HEK293 (cell line): ENCODE results near the gene HS3ST1.

Source experiments
- MYNN ChIP-seq: fragments of 450-650 bp; formaldehyde crosslinking; IDR thresholded peaks from 2 replicates; pipeline ENCODE4 v1.5.1; 2016; ENCODE audit warnings: missing biosample characterization, missing genetic modification characterization, borderline replicate concordance
- SETDB1 ChIP-seq: IDR thresholded peaks from one replicate; pipeline ENCODE4 v1.6.1; 2017; ENCODE audit warnings: mild to moderate bottlenecking, low read length, moderate library complexity, mixed read lengths; ENCODE audit not compliant: insufficient read length
- TCF7L2 ChIP-seq: IDR thresholded peaks from 2 replicates; pipeline ENCODE4 v1.6.1; 2011; ENCODE audit warnings: low read depth, mild to moderate bottlenecking, inconsistent platforms, low read length, moderate library complexity, borderline replicate concordance
- ZBTB48 ChIP-seq: fragments of 450-650 bp; formaldehyde crosslinking; IDR thresholded peaks from 2 replicates; pipeline ENCODE4 v1.5.1; 2016; ENCODE audit warnings: missing biosample characterization, missing genetic modification characterization
- ZNF416 ChIP-seq: fragments of 450-650 bp; formaldehyde crosslinking; IDR thresholded peaks from 2 replicates; pipeline ENCODE4 v1.5.1; 2016; ENCODE audit warnings: missing biosample characterization, missing genetic modification characterization
- TF ChIP-seq, protein P1 (sequence below): fragments of 450-650 bp; formaldehyde crosslinking; IDR thresholded peaks from 2 replicates; pipeline ENCODE4 v1.5.1; 2016; ENCODE audit warnings: missing biosample characterization, missing genetic modification characterization
- TF ChIP-seq, protein P2 (sequence below): fragments of 450-650 bp; formaldehyde crosslinking; IDR thresholded peaks from 2 replicates; pipeline ENCODE4 v1.5.1; 2016; ENCODE audit warnings: missing biosample characterization, missing genetic modification characterization
- TF ChIP-seq, protein P3 (sequence below): fragments of 450-650 bp; formaldehyde crosslinking; IDR thresholded peaks from 2 replicates; pipeline ENCODE4 v1.5.1; 2016; ENCODE audit warnings: missing biosample characterization, missing genetic modification characterization
- TF ChIP-seq, protein P4 (sequence below): fragments of 450-650 bp; formaldehyde crosslinking; IDR thresholded peaks from 2 replicates; pipeline ENCODE4 v1.5.1; 2016; ENCODE audit warnings: missing biosample characterization, missing genetic modification characterization, low read depth
- TF ChIP-seq, protein P5 (sequence below): fragments of 450-650 bp; formaldehyde crosslinking; IDR thresholded peaks from 2 replicates; pipeline ENCODE4 v1.5.1; 2016; ENCODE audit warnings: missing biosample characterization, missing genetic modification characterization
- TF ChIP-seq, protein P6 (sequence below): fragments of 450-650 bp; formaldehyde crosslinking; IDR thresholded peaks from 2 replicates; pipeline ENCODE4 v1.5.1; 2016; ENCODE audit warnings: missing biosample characterization, missing genetic modification characterization
- TF ChIP-seq, protein P7 (sequence below): fragments of 450-650 bp; formaldehyde crosslinking; IDR thresholded peaks from 2 replicates; pipeline ENCODE4 v1.5.1; 2016; ENCODE audit warnings: missing biosample characterization, missing genetic modification characterization

DNA sequence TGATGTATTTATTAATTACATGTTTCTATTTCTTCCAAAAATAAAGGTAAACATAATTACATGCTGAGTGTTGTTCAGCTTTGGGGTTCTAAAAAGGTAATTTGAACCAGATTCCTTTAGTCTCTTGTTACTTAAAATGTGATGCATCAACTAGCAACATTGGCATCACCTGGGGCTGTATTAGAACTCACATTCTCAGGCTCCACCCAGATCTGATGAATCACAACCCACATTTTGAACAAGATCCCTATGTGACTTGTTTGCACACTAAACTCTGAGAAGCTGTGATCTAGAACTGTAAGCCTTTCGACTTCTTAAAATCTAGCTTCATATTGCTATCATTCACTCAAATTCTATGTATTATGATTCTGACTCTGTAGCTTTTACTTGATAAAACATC is 23.0 kb upstream of the HS3ST1 start:
- TF ChIP-seq, protein P1, sequence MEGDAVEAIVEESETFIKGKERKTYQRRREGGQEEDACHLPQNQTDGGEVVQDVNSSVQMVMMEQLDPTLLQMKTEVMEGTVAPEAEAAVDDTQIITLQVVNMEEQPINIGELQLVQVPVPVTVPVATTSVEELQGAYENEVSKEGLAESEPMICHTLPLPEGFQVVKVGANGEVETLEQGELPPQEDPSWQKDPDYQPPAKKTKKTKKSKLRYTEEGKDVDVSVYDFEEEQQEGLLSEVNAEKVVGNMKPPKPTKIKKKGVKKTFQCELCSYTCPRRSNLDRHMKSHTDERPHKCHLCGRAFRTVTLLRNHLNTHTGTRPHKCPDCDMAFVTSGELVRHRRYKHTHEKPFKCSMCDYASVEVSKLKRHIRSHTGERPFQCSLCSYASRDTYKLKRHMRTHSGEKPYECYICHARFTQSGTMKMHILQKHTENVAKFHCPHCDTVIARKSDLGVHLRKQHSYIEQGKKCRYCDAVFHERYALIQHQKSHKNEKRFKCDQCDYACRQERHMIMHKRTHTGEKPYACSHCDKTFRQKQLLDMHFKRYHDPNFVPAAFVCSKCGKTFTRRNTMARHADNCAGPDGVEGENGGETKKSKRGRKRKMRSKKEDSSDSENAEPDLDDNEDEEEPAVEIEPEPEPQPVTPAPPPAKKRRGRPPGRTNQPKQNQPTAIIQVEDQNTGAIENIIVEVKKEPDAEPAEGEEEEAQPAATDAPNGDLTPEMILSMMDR (tag by site-specific recombination) = no peak
- TF ChIP-seq ZBTB48 (tag by site-specific recombination) = no peak
- TF ChIP-seq, protein P2, sequence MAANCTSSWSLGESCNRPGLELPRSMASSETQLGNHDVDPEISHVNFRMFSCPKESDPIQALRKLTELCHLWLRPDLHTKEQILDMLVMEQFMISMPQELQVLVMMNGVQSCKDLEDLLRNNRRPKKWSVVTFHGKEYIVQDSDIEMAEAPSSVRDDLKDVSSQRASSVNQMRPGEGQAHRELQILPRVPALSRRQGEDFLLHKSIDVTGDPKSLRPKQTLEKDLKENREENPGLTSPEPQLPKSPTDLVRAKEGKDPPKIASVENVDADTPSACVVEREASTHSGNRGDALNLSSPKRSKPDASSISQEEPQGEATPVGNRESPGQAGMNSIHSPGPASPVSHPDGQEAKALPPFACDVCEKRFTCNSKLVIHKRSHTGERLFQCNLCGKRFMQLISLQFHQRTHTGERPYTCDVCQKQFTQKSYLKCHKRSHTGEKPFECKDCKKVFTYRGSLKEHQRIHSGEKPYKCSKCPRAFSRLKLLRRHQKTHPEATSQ (tag by site-specific recombination) = no peak
- TF ChIP-seq, protein P3, sequence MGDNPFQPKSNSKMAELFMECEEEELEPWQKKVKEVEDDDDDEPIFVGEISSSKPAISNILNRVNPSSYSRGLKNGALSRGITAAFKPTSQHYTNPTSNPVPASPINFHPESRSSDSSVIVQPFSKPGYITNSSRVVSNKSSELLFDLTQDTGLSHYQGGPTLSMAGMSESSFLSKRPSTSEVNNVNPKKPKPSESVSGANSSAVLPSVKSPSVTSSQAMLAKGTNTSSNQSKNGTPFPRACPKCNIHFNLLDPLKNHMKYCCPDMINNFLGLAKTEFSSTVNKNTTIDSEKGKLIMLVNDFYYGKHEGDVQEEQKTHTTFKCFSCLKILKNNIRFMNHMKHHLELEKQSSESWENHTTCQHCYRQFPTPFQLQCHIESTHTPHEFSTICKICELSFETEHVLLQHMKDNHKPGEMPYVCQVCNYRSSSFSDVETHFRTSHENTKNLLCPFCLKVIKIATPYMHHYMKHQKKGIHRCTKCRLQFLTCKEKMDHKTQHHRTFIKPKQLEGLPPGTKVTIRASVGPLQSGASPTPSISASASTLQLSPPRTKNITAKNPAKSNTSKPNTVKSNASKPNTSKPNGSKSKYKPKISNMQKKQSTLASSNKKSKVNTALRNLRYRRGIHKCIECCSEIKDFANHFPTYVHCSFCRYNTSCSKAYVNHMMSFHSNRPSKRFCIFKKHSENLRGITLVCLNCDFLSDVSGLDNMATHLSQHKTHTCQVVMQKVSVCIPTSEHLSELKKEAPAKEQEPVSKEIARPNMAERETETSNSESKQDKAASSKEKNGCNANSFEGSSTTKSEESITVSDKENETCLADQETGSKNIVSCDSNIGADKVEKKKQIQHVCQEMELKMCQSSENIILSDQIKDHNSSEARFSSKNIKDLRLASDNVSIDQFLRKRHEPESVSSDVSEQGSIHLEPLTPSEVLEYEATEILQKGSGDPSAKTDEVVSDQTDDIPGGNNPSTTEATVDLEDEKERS (tag by site-specific recombination) = no peak
- TF ChIP-seq, protein P4, sequence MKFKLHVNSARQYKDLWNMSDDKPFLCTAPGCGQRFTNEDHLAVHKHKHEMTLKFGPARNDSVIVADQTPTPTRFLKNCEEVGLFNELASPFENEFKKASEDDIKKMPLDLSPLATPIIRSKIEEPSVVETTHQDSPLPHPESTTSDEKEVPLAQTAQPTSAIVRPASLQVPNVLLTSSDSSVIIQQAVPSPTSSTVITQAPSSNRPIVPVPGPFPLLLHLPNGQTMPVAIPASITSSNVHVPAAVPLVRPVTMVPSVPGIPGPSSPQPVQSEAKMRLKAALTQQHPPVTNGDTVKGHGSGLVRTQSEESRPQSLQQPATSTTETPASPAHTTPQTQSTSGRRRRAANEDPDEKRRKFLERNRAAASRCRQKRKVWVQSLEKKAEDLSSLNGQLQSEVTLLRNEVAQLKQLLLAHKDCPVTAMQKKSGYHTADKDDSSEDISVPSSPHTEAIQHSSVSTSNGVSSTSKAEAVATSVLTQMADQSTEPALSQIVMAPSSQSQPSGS (tag by site-specific recombination) = no peak
- TF ChIP-seq, protein P5, sequence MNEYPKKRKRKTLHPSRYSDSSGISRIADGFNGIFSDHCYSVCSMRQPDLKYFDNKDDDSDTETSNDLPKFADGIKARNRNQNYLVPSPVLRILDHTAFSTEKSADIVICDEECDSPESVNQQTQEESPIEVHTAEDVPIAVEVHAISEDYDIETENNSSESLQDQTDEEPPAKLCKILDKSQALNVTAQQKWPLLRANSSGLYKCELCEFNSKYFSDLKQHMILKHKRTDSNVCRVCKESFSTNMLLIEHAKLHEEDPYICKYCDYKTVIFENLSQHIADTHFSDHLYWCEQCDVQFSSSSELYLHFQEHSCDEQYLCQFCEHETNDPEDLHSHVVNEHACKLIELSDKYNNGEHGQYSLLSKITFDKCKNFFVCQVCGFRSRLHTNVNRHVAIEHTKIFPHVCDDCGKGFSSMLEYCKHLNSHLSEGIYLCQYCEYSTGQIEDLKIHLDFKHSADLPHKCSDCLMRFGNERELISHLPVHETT = no peak
- no peak for TF ChIP-seq SETDB1
- TF ChIP-seq, protein P6, sequence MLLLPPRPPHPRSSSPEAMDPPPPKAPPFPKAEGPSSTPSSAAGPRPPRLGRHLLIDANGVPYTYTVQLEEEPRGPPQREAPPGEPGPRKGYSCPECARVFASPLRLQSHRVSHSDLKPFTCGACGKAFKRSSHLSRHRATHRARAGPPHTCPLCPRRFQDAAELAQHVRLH = no peak
- TF ChIP-seq, protein P7, sequence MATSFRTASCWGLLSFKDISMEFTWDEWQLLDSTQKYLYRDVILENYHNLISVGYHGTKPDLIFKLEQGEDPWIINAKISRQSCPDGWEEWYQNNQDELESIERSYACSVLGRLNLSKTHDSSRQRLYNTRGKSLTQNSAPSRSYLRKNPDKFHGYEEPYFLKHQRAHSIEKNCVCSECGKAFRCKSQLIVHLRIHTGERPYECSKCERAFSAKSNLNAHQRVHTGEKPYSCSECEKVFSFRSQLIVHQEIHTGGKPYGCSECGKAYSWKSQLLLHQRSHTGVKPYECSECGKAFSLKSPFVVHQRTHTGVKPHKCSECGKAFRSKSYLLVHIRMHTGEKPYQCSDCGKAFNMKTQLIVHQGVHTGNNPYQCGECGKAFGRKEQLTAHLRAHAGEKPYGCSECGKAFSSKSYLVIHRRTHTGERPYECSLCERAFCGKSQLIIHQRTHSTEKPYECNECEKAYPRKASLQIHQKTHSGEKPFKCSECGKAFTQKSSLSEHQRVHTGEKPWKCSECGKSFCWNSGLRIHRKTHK (tag by site-specific recombination) = no peak
- no peak for TF ChIP-seq TCF7L2
- no peak for TF ChIP-seq MYNN (tag by site-specific recombination)
- no peak for TF ChIP-seq ZNF416 (tag by site-specific recombination)
